Uterus (tissue), 2 donors: ENCODE data around the gene IGLON5.

Experiments used
- CTCF ChIP-seq, 4 experiments: fragments of 200-600 bp in 2 of 4; fragments of 450-650 bp in 2 of 4; sonication (generic) in 2 of 4; IDR thresholded peaks; one replicate each; pipeline ENCODE4 v1.5.1; 2016 to 2019; ENCODE audit warnings: antibody characterized with exemption in 4 of 4, mild to moderate bottlenecking in 2 of 4, moderate library complexity in 1 of 4
- POLR2A ChIP-seq, 2 donors: fragments of 450-650 bp; IDR thresholded peaks; one replicate each; pipeline ENCODE4 v1.6.1; 2016; ENCODE audit warnings: antibody characterized with exemption in 2 of 2, mild to moderate bottlenecking in 1 of 2, moderate library complexity in 1 of 2

GRCh38 chr19:51380379-51380778, 68.9 kb downstream of the IGLON5 start:
- TF ChIP-seq CTCF (IDR thresholded peaks at IDR 0.05) (no peak), POLR2A (IDR thresholded peaks at IDR 0.05) (no peak)
